ENCODE data around the gene ARPC2. TPM values are rescaled to one million over a fixed set of nuclear protein-coding genes. Genes with fewer than 3 reads are reported as not detected.

Gene ARPC2
- total RNA-seq, 2 donors from 2014 or later, result 243 to 247 TPM

- WGBS, 2 experiments (ENCODE audit: insufficient coverage in 1 of 2, insufficient read length in 1 of 2), result 92 to 100% methylated on average over 7 to 16 of the region's 16 CpGs
- no peak overlapping the region for H3K9ac ChIP-seq (ENCODE audit: extremely low read depth, low read length, poor library complexity, severe bottlenecking)
- H3K9me3 ChIP-seq (ENCODE audit: control insufficient read depth, low read length), result no peaks in the 10 kb centered on the region
- Mint-ChIP-seq H3K4me1 (peaks cover 26% of the 10 kb centered on the region), H3K9me3 (no peaks in the 10 kb centered on the region), H3K4me3 (no peak overlapping the region), H3K27me3 (ENCODE audit: insufficient read depth) (no peaks in the 10 kb centered on the region), H3K27ac (no peak overlapping the region), H3K36me3 (ENCODE audit: low read depth) (peaks cover 16% of the 10 kb centered on the region)
- peaks cover 7% of the 10 kb centered on the region for H3K4me1 ChIP-seq (ENCODE audit: control insufficient read depth, insufficient read depth, low read length)
- peaks cover 10% of the 10 kb centered on the region for H3K36me3 ChIP-seq (ENCODE audit: control insufficient read depth, insufficient read depth, low read length)
- no peaks in the 10 kb centered on the region for H3K27me3 ChIP-seq (ENCODE audit: control insufficient read depth, insufficient read depth, low read length, poor library complexity, severe bottlenecking)
- H3K27ac ChIP-seq (ENCODE audit: low read depth, low read length), result no peak overlapping the region
- TF ChIP-seq CTCF (conservative IDR thresholded peaks at IDR 0.05), result no peak
- no peak overlapping the region for H3K4me3 ChIP-seq (ENCODE audit: low read length)
- no peak for DNase-seq
Observed at GRCh38 chr2:218284106-218284811, 67.3 kb downstream of the ARPC2 start.

- H3K27ac Mint-ChIP-seq, result peak overlapping the region; percentile 88
- Histone ChIP-seq H3K9me3 (ENCODE audit: control insufficient read depth, low read length) (no peaks in the 10 kb centered on the region), H3K27ac (ENCODE audit: low read depth, low read length) (no peak overlapping the region), H3K36me3 (ENCODE audit: control insufficient read depth, insufficient read depth, low read length) (peaks cover 6% of the 10 kb centered on the region), H3K4me3 (ENCODE audit: low read length) (no peak overlapping the region), H3K9ac (ENCODE audit: extremely low read depth, low read length, poor library complexity, severe bottlenecking) (no peak overlapping the region), H3K27me3 (ENCODE audit: control insufficient read depth, insufficient read depth, low read length, poor library complexity, severe bottlenecking) (no peaks in the 10 kb centered on the region), H3K4me1 (ENCODE audit: control insufficient read depth, insufficient read depth, low read length) (peaks cover 18% of the 10 kb centered on the region)
- no peak for DNase-seq
- H3K4me3 Mint-ChIP-seq, result no peak overlapping the region
- TF ChIP-seq CTCF (conservative IDR thresholded peaks at IDR 0.05), result no peak
- H3K9me3 Mint-ChIP-seq, result no peaks in the 10 kb centered on the region
- H3K4me1 Mint-ChIP-seq, result peaks cover 38% of the 10 kb centered on the region
- no peaks in the 10 kb centered on the region for H3K27me3 Mint-ChIP-seq (ENCODE audit: insufficient read depth)
- peaks cover 6% of the 10 kb centered on the region for H3K36me3 Mint-ChIP-seq (ENCODE audit: low read depth)
- WGBS, 2 experiments (ENCODE audit: insufficient coverage in 1 of 2, insufficient read length in 1 of 2), result 94 to 95% methylated on average over 5 to 6 of the region's 6 CpGs
Observed at GRCh38 chr2:218285604-218286003, 68.6 kb downstream of the ARPC2 start.

GRCh38 chr2:218286570-218287459, 69.8 kb downstream of the ARPC2 start:
- H3K4me1 Mint-ChIP-seq, result peaks cover 49% of the 10 kb centered on the region
- WGBS, 2 experiments (ENCODE audit: insufficient coverage in 1 of 2, insufficient read length in 1 of 2), result 49 to 50% methylated on average over 8 to 11 of the region's 11 CpGs
- H3K4me3 Mint-ChIP-seq, result peak overlapping the region; percentile 25
- H3K27ac ChIP-seq (ENCODE audit: low read depth, low read length), result peak overlapping the region; percentile 54
- no peaks in the 10 kb centered on the region for H3K27me3 Mint-ChIP-seq (ENCODE audit: insufficient read depth)
- peaks cover 3% of the 10 kb centered on the region for H3K36me3 Mint-ChIP-seq (ENCODE audit: low read depth)
- peak overlapping the region; percentile 28 for H3K9ac ChIP-seq (ENCODE audit: extremely low read depth, low read length, poor library complexity, severe bottlenecking)
- H3K9me3 Mint-ChIP-seq, result no peaks in the 10 kb centered on the region
- DNase-seq, result peak; percentile 94
- TF ChIP-seq CTCF (conservative IDR thresholded peaks at IDR 0.05), result no peak
- no peaks in the 10 kb centered on the region for H3K9me3 ChIP-seq (ENCODE audit: control insufficient read depth, low read length)
- no peaks in the 10 kb centered on the region for H3K36me3 ChIP-seq (ENCODE audit: control insufficient read depth, insufficient read depth, low read length)
- H3K4me1 ChIP-seq (ENCODE audit: control insufficient read depth, insufficient read depth, low read length), result peaks cover 26% of the 10 kb centered on the region
- peak overlapping the region; percentile 32 for H3K4me3 ChIP-seq (ENCODE audit: low read length)
- H3K27me3 ChIP-seq (ENCODE audit: control insufficient read depth, insufficient read depth, low read length, poor library complexity, severe bottlenecking), result no peaks in the 10 kb centered on the region
- H3K27ac Mint-ChIP-seq, result peak overlapping the region; percentile 85

All from endodermal cell (in vitro differentiated cells).